GM19324 (cell line): Measurements from ENCODE around the gene CLTRN.

Experiments used
- ATAC-seq: cut with Tn5 transposase; IDR thresholded peaks from one replicate; pipeline ENCODE4 v1.9.1; 2021; ENCODE audit warnings: mild to moderate bottlenecking, moderate library complexity; ENCODE audit not compliant: unreplicated experiment, low FRiP score

The CLTRN gene

DNA sequence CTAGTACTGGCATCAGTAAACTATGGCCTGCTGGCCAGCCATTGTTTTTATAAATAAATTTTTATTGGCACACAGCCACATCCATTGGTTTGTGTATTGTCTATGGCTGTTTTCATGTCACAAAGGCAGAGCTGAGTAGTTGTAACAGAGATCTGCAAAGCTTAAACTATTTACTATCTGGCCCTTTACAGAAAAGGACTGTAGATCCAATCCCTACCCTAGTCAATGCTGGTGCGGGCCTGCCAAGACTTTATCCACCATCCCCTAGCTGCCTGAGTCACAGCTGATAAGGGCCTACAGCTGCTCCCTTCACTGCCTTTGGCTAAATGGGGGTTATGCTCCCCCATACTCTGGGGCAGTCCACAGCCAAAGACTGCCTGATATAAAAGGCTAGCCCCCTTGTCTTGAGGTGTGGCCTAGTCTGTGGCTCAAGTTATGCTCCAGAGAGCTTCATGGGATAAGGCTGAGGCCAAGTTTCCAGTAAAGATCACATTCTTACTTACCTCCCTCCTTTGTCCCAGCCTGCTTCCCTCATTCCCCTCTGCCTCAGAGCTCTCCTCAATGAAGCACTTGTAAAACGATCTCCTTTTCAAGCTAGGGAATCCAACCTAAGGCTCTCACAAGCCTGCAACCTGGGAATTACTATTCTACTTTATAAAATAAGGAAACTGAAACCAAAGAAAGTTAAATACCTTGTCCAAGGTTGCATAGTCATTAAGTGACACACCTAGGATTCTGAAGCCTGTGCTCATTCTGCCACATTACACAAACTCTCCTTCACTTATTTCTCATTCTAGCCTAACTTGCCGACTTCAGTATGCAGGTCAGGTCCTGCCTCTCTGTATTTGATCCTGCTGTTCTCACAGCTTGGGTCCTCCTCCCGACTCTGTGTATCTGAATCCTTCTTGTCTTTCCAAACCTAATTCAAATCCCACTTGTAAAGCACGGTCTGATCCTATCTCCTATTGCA is 84.5 kb downstream of the CLTRN start:
- ATAC-seq = no peak
